Measurements from ENCODE around the gene ATPAF1. TPM values are rescaled to one million over a fixed set of nuclear protein-coding genes. Genes with fewer than 3 reads are reported as not detected.

ATPAF1 gene
- total RNA-seq, 1 donor from 2014 or later = 79.3 TPM

DNA sequence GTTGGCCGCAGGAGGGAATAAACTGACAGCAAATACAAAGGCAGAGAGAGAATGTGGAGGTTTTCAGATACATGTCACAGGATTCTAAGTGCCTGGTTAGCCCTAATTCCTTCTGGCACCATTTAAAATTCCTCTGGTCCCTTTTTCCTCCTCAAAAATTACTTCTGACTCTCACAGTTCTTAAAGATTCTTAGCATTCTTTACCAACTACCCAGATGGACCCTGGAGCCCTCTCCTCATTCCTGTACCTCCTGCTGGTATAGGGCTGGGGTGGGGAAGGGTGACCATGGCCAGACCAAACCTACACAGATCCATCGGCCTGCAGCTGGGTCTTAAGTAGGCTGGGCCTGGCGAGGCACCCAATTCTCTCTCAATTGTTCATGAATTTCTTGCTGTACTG, 71.3 kb downstream of the ATPAF1 start:
- no peaks in the 10 kb centered on the region for H3K9me3 ChIP-seq (ENCODE audit: low read depth)
- DNase-seq (ENCODE audit: low spot score) = no peak
- Mint-ChIP-seq H3K9me3 (no peaks in the 10 kb centered on the region), H3K4me1 (no peaks in the 10 kb centered on the region), H3K27me3 (ENCODE audit: insufficient read depth, low read depth) (peaks cover 1% of the 10 kb centered on the region), H3K4me3 (no peak overlapping the region), H3K36me3 (peaks cover 8% of the 10 kb centered on the region), H3K27ac (no peak overlapping the region)
- H3K27me3 ChIP-seq = no peaks in the 10 kb centered on the region
- no peaks in the 10 kb centered on the region for H3F3A ChIP-seq (ENCODE audit: low read depth)
- TF ChIP-seq EZH2 (IDR thresholded peaks at IDR 0.05) (no peak), EZH2phosphoT487 (IDR thresholded peaks at IDR 0.05) (no peak)
- TF ChIP-seq, protein P1, sequence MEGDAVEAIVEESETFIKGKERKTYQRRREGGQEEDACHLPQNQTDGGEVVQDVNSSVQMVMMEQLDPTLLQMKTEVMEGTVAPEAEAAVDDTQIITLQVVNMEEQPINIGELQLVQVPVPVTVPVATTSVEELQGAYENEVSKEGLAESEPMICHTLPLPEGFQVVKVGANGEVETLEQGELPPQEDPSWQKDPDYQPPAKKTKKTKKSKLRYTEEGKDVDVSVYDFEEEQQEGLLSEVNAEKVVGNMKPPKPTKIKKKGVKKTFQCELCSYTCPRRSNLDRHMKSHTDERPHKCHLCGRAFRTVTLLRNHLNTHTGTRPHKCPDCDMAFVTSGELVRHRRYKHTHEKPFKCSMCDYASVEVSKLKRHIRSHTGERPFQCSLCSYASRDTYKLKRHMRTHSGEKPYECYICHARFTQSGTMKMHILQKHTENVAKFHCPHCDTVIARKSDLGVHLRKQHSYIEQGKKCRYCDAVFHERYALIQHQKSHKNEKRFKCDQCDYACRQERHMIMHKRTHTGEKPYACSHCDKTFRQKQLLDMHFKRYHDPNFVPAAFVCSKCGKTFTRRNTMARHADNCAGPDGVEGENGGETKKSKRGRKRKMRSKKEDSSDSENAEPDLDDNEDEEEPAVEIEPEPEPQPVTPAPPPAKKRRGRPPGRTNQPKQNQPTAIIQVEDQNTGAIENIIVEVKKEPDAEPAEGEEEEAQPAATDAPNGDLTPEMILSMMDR (IDR thresholded peaks at IDR 0.05) = no peak
- H2AFZ ChIP-seq (replicated peaks) = no peak overlapping the region
- no peak overlapping the region for H3K27ac ChIP-seq
- H3K36me3 ChIP-seq = no peaks in the 10 kb centered on the region
- no peaks in the 10 kb centered on the region for H3K79me2 ChIP-seq (ENCODE audit: low read depth)
- H3K4me2 ChIP-seq = no peak overlapping the region
- H3K4me3 ChIP-seq = no peak overlapping the region
- H3K4me1 ChIP-seq = no peaks in the 10 kb centered on the region
- no peak overlapping the region for H3K9ac ChIP-seq
- H4K20me1 ChIP-seq (ENCODE audit: low read depth) = no peaks in the 10 kb centered on the region

DNA sequence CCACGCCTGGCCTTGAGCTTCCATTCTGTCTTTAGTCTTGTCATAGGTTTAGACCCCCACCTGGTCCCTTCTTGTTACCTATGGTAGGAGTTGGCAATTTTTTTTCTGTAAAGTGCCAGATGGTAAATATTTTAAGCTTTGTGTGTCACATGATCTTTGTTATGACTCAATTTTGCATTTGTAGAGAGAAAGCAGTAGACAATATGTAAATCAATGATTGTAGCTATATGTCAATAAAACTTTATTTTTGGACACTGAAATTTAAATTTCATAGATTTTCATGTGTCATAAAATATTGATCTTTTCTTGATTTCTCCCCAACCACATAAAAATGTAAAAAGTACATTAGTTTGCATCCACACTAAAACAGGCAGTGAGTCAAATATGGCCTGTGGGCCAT, 72.1 kb downstream of the ATPAF1 start:
- H3K36me3 ChIP-seq = no peaks in the 10 kb centered on the region
- no peaks in the 10 kb centered on the region for H3K79me2 ChIP-seq (ENCODE audit: low read depth)
- no peaks in the 10 kb centered on the region for H3K4me1 ChIP-seq
- H4K20me1 ChIP-seq (ENCODE audit: low read depth) = no peaks in the 10 kb centered on the region
- TF ChIP-seq EZH2phosphoT487 (IDR thresholded peaks at IDR 0.05) (no peak), EZH2 (IDR thresholded peaks at IDR 0.05) (no peak)
- TF ChIP-seq, protein P1 (IDR thresholded peaks at IDR 0.05) = no peak
- no peaks in the 10 kb centered on the region for H3F3A ChIP-seq (ENCODE audit: low read depth)
- H3K9ac ChIP-seq = no peak overlapping the region
- no peak overlapping the region for H3K4me2 ChIP-seq
- peaks cover 11% of the 10 kb centered on the region for H3K36me3 Mint-ChIP-seq
- no peaks in the 10 kb centered on the region for H3K27me3 ChIP-seq
- H3K27ac ChIP-seq = no peak overlapping the region
- no peak overlapping the region for H3K27ac Mint-ChIP-seq
- DNase-seq (ENCODE audit: low spot score) = no peak
- no peaks in the 10 kb centered on the region for H3K27me3 Mint-ChIP-seq (ENCODE audit: insufficient read depth, low read depth)
- H3K4me1 Mint-ChIP-seq = no peaks in the 10 kb centered on the region
- H3K9me3 ChIP-seq (ENCODE audit: low read depth) = no peaks in the 10 kb centered on the region
- no peak overlapping the region for H2AFZ ChIP-seq (replicated peaks)
- no peak overlapping the region for H3K4me3 ChIP-seq
- H3K9me3 Mint-ChIP-seq = no peaks in the 10 kb centered on the region
- H3K4me3 Mint-ChIP-seq = no peak overlapping the region

DNA sequence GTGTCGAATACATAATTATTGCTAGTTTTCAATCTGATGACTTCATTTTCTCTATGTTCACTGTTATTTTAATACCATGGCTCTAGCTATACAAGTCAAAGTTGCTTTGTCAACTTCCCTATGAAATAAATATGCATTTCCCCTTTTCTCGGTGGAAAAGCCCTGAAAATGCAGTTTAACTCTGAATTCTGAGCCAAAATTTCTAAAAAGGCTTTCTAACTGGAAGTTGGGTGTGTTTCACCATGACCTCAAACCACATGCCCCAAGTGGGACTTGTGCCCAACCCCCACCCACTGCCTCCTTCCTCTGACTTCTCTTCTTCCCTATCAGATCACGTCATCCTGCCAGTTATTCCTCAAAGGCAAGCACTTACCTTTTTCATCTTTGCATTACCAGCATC, 73.0 kb downstream of the ATPAF1 start:
- Histone ChIP-seq H4K20me1 (ENCODE audit: low read depth) (no peaks in the 10 kb centered on the region), H3K79me2 (ENCODE audit: low read depth) (no peaks in the 10 kb centered on the region), H3K27ac (no peak overlapping the region), H3K9ac (no peak overlapping the region), H3K4me3 (no peak overlapping the region), H3K9me3 (ENCODE audit: low read depth) (no peaks in the 10 kb centered on the region), H2AFZ (replicated peaks) (no peak overlapping the region), H3F3A (ENCODE audit: low read depth) (no peaks in the 10 kb centered on the region), H3K4me1 (peaks cover 7% of the 10 kb centered on the region), H3K36me3 (no peaks in the 10 kb centered on the region), H3K4me2 (no peak overlapping the region), H3K27me3 (no peaks in the 10 kb centered on the region)
- TF ChIP-seq EZH2phosphoT487 (IDR thresholded peaks at IDR 0.05) = no peak
- TF ChIP-seq, protein P1 (IDR thresholded peaks at IDR 0.05) = no peak
- Mint-ChIP-seq H3K4me3 (no peak overlapping the region), H3K27ac (no peak overlapping the region), H3K36me3 (peaks cover 17% of the 10 kb centered on the region), H3K4me1 (no peaks in the 10 kb centered on the region), H3K9me3 (no peaks in the 10 kb centered on the region), H3K27me3 (ENCODE audit: insufficient read depth, low read depth) (no peaks in the 10 kb centered on the region)
- DNase-seq (ENCODE audit: low spot score) = no peak

Data from neural progenitor cell (in vitro differentiated cells).